Body of pancreas (tissue), 4 donors: Measurements from ENCODE around the gene NINJ1. TPM values are rescaled to one million over a fixed set of nuclear protein-coding genes. Genes with fewer than 3 reads are reported as not detected.
A peak's percentile ranks its signal among the peaks of the same experiment; 100 is the strongest.
"Not testable (repeated sequence)": the region's sequence is repeated elsewhere in the genome, so short reads cannot be mapped to it uniquely, and the experiment has no call there.

Experiments used
- ATAC-seq: fragments of 150-250 bp; one replicate; pipeline ENCODE4 v1.9.1; 2016
- DNase-seq, 4 donors: peaks; one replicate each; pipeline ENCODE4 v3.0.0-alpha.2; 2019
- H3K27ac ChIP-seq, 4 donors: fragments of 200-600 bp; sonication (generic); 1 replicate in 3 of 4; 2 replicates in 1 of 4; pipeline versions ENCODE4 v1.5.1 to v1.6.1; 2016 to 2019; ENCODE audit warnings: mild to moderate bottlenecking in 1 of 4, mixed read lengths in 1 of 4, moderate library complexity in 1 of 4
- H3K27me3 ChIP-seq, 2 donors: fragments of 200-600 bp; sonication (generic); one replicate each; pipeline ENCODE4 v1.6.0; 2016; ENCODE audit warnings: mild to moderate bottlenecking in 1 of 2
- H3K36me3 ChIP-seq, 2 donors: fragments of 200-600 bp; sonication (generic); replicated peaks in 1 of 2; 2 replicates each; pipeline ENCODE4 v1.5.1; 2016; ENCODE audit warnings: low read depth in 2 of 2; ENCODE audit not compliant: insufficient read depth in 1 of 2
- H3K4me1 ChIP-seq: fragments of 200-600 bp; sonication (generic); one replicate; pipeline ENCODE4 v1.6.0; 2016
- H3K4me3 ChIP-seq, 2 donors: fragments of 200-600 bp; sonication (generic); 1 replicate in 1 of 2; 2 replicates in 1 of 2; pipeline ENCODE4 v1.5.1; 2016 to 2019
- H3K9me3 ChIP-seq, 3 donors: fragments of 200-600 bp; sonication (generic); 1 replicate in 2 of 3; 2 replicates in 1 of 3; pipeline ENCODE4 v1.5.1; 2016
- CTCF ChIP-seq, 7 experiments: fragments of 450-650 bp in 4 of 7; fragments of 200-600 bp in 3 of 7; sonication (generic) in 3 of 7; IDR thresholded peaks; one replicate each; pipeline ENCODE4 v1.5.1; 2016 to 2019; ENCODE audit warnings: antibody characterized with exemption in 7 of 7
- POLR2A ChIP-seq, 3 donors: fragments of 450-650 bp; IDR thresholded peaks; one replicate each; pipeline ENCODE4 v1.6.1; 2016; ENCODE audit warnings: antibody characterized with exemption in 3 of 3, mild to moderate bottlenecking in 2 of 3
- WGBS, 2 donors: methylation state at CpG; one replicate each; pipeline ENCODE4 v1.1.5; 2017; 5-methylcytosine and 5-hydroxymethylcytosine counted together
- intact Hi-C: fragments of 100-400 bp; cut with DNase I; formaldehyde crosslinking; loops from one replicate; pipeline ENCODE4 v1.15.1; 2023
- total RNA-seq, 2 donors: library from RNA; depleted of rRNA; stranded (reverse); fragments of >200 nt; gene quantifications; one replicate each; pipeline ENCODE4 v1.1.0, GENCODE V29; 2016

NINJ1 gene
- total RNA-seq, 2 donors from 2014 or later = 32.6 to 32.9 TPM

DNA sequence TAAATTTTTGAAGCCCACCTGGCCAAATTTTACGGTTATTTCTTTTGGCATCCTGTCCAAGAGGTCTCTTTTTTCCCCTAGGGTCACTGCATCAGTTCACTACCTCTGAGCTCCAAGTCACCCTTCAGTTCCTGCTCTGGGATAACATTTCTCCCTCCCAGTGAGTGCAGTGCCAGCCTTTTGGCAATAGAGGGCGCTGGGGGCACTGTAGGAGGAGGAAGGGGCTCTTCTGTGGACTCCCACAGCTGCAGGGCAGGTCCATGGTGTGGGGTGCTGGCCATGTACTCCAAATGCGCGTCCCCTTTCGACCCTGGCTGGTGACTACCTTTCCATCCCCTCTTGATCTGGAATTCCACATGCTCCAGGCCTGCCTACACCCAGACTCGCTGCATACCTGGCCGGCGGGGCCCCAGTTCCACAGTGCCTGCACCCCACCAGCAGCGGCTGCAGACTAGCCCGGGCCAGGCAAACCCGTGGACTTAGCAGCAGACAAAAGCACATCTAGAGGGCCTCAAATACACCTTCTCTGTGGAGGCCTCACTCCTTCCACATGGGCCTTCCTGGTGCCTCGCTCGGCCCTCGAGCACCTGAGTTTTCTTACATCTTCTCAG is 20.3 kb upstream of the NINJ1 start:
- DNase-seq (peak in 1 of 4 donors; percentile 33), ATAC-seq (no peak)
- Histone ChIP-seq H3K36me3 (no peaks in the 10 kb centered on the region), H3K4me3 (no peak overlapping the region), H3K27ac (no peak overlapping the region), H3K27me3 (no peaks in the 10 kb centered on the region), H3K4me1 (no peaks in the 10 kb centered on the region), H3K9me3 (no peaks in the 10 kb centered on the region)
- intact Hi-C loops = no loop called here
- TF ChIP-seq CTCF (IDR thresholded peaks at IDR 0.05) (peak in 6 of 7 experiments; percentile 17 to 50 (median 36)), POLR2A (IDR thresholded peaks at IDR 0.05) (no peak)
- WGBS, 2 donors = 71 to 76% methylated on average over 8 to 11 of the region's 14 CpGs

GRCh38 chr9:93151097-93151784 is 17.2 kb upstream of the NINJ1 start:
- intact Hi-C loops = no loop called here
- TF ChIP-seq POLR2A (IDR thresholded peaks at IDR 0.05) (no peak), CTCF (IDR thresholded peaks at IDR 0.05) (no peak)
- DNase-seq = no peak
- H3K27ac ChIP-seq = no peak overlapping the region
- no peaks in the 10 kb centered on the region for H3K27me3 ChIP-seq
- H3K36me3 ChIP-seq = no peaks in the 10 kb centered on the region
- H3K4me3 ChIP-seq = no peak overlapping the region
- no peaks in the 10 kb centered on the region for H3K9me3 ChIP-seq
- ATAC-seq = no peak
- H3K4me1 ChIP-seq = no peaks in the 10 kb centered on the region
- WGBS, 2 donors = 80 to 82% methylated on average over 7 to 10 of the region's 10 CpGs

DNA sequence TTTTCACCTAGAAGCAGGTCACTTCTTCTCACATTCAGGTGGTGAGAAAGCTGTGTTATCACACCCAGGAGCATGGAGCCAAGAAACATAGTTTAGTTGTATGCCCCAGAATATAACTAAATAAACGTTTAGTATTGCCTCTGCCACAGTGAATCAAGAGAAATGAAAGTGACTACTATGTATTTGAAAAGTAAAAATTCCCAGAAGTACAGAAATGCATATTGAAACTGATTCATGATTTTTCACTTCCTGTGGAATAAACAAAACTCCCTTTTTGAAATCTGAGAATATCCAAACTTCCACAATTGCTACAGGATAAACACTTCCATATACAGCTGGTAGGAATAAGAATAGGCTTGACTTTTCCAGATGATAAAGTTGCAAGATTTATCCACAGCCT is 15.3 kb upstream of the NINJ1 start:
- Histone ChIP-seq H3K4me1 (peaks cover 1% of the 10 kb centered on the region), H3K27me3 (no peaks in the 10 kb centered on the region), H3K27ac (no peak overlapping the region), H3K9me3 (no peaks in the 10 kb centered on the region), H3K4me3 (no peak overlapping the region), H3K36me3 (no peaks in the 10 kb centered on the region)
- 17% methylated on average over 1 of the region's 1 CpG for WGBS, 2 donors
- DNase-seq = no peak
- no peak for TF ChIP-seq POLR2A (IDR thresholded peaks at IDR 0.05)
- intact Hi-C loops = no loop called here
- ATAC-seq = no peak

GRCh38 chr9:93148721-93149120 is 14.7 kb upstream of the NINJ1 start:
- no peaks in the 10 kb centered on the region for H3K9me3 ChIP-seq
- DNase-seq = no peak
- intact Hi-C loops = no loop called here

GRCh38 chr9:93147632-93148031 is 13.6 kb upstream of the NINJ1 start:
- intact Hi-C loops = no loop called here
- ATAC-seq = no peak
- no peak overlapping the region for H3K27ac ChIP-seq
- no peak overlapping the region for H3K4me3 ChIP-seq
- no peaks in the 10 kb centered on the region for H3K9me3 ChIP-seq
- H3K4me1 ChIP-seq = peaks cover 13% of the 10 kb centered on the region
- TF ChIP-seq POLR2A (IDR thresholded peaks at IDR 0.05) (no peak), CTCF (IDR thresholded peaks at IDR 0.05) (no peak)
- H3K27me3 ChIP-seq = no peaks in the 10 kb centered on the region
- no peaks in the 10 kb centered on the region for H3K36me3 ChIP-seq
- 62 to 63% methylated on average over 2 of the region's 2 CpGs for WGBS, 2 donors
- DNase-seq = no peak

More at GRCh38 chr9:93148721-93149120, 14.7 kb upstream of the NINJ1 start:
- Histone ChIP-seq H3K36me3 (no peaks in the 10 kb centered on the region), H3K27me3 (no peaks in the 10 kb centered on the region), H3K27ac (no peak overlapping the region), H3K4me3 (no peak overlapping the region), H3K4me1 (peaks cover 7% of the 10 kb centered on the region)
- 89 to 92% methylated on average over 2 of the region's 2 CpGs for WGBS, 2 donors
- ATAC-seq = no peak
- TF ChIP-seq CTCF (IDR thresholded peaks at IDR 0.05) (no peak), POLR2A (IDR thresholded peaks at IDR 0.05) (no peak)

DNA sequence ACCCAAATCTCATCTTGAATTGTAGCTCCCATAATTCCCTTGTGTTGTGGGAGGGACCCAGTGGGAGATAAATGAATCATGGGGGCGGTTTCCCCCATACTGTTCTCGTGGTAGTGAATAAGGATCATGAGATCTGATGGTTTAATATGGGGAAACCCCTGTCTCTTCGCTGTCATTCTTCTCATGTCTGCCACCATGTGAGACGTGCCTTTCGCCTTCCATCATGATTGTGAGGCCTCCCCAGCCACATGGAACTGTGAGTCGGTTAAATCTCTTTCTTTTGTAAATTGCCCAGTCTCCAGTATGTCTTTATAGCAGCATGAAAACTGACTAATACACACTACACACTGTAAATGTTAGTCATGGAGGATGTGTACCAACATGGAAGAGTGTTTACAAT is 12.6 kb upstream of the NINJ1 start:
- ATAC-seq, H3K9me3 ChIP-seq, H3K36me3 ChIP-seq, H3K27me3 ChIP-seq, H3K4me3 ChIP-seq, H3K27ac ChIP-seq, intact Hi-C loops, DNase-seq: not testable (repeated sequence)
- H3K4me1 ChIP-seq = peaks cover 13% of the 10 kb centered on the region
- WGBS, 2 donors = 78 to 84% methylated on average over 6 of the region's 6 CpGs
